ENCODE results near the gene MIER2.

DNA sequence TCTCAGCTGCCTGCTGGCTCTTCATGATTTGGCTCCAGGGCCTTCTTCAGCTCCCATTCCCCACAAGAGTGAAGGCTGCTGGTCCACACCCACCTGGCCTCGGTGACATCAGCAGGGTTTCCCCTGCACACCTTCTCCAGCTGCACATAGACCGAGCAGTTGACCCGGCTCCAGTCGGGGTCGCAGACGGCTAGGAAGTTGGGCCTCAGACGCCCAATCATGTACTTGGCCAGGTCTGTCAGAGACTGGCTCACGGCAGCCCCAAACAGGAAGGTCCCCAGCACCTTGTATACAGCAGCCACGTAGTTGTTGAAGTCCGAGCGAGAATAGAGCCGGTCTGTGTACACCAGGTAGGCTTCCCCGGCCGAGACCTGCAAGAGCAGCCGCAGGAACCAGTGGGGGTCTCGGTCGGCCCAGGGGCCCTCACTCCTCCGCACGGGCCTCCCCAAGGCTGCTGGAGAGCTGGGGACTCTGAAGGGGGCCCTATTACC lies 57.2 kb downstream of the MIER2 start:
- TF ChIP-seq, protein P1, sequence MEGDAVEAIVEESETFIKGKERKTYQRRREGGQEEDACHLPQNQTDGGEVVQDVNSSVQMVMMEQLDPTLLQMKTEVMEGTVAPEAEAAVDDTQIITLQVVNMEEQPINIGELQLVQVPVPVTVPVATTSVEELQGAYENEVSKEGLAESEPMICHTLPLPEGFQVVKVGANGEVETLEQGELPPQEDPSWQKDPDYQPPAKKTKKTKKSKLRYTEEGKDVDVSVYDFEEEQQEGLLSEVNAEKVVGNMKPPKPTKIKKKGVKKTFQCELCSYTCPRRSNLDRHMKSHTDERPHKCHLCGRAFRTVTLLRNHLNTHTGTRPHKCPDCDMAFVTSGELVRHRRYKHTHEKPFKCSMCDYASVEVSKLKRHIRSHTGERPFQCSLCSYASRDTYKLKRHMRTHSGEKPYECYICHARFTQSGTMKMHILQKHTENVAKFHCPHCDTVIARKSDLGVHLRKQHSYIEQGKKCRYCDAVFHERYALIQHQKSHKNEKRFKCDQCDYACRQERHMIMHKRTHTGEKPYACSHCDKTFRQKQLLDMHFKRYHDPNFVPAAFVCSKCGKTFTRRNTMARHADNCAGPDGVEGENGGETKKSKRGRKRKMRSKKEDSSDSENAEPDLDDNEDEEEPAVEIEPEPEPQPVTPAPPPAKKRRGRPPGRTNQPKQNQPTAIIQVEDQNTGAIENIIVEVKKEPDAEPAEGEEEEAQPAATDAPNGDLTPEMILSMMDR (IDR thresholded peaks at IDR 0.05; ENCODE audit: insufficient read depth, low read length), result no peak
- TF ChIP-seq, protein P2, sequence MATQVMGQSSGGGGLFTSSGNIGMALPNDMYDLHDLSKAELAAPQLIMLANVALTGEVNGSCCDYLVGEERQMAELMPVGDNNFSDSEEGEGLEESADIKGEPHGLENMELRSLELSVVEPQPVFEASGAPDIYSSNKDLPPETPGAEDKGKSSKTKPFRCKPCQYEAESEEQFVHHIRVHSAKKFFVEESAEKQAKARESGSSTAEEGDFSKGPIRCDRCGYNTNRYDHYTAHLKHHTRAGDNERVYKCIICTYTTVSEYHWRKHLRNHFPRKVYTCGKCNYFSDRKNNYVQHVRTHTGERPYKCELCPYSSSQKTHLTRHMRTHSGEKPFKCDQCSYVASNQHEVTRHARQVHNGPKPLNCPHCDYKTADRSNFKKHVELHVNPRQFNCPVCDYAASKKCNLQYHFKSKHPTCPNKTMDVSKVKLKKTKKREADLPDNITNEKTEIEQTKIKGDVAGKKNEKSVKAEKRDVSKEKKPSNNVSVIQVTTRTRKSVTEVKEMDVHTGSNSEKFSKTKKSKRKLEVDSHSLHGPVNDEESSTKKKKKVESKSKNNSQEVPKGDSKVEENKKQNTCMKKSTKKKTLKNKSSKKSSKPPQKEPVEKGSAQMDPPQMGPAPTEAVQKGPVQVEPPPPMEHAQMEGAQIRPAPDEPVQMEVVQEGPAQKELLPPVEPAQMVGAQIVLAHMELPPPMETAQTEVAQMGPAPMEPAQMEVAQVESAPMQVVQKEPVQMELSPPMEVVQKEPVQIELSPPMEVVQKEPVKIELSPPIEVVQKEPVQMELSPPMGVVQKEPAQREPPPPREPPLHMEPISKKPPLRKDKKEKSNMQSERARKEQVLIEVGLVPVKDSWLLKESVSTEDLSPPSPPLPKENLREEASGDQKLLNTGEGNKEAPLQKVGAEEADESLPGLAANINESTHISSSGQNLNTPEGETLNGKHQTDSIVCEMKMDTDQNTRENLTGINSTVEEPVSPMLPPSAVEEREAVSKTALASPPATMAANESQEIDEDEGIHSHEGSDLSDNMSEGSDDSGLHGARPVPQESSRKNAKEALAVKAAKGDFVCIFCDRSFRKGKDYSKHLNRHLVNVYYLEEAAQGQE (IDR thresholded peaks at IDR 0.05; ENCODE audit: insufficient replicate concordance, low read depth), result no peak
- TF ChIP-seq POLR2AphosphoS5 (IDR thresholded peaks at IDR 0.05; ENCODE audit: low read depth), result no peak
